ENCODE measurements around the gene PPM1K.
A peak's percentile ranks its signal among the peaks of the same experiment; 100 is the strongest.
"Not testable (repeated sequence)": the region's sequence is repeated elsewhere in the genome, so short reads cannot be mapped to it uniquely, and the experiment has no call there.

The PPM1K gene

DNA sequence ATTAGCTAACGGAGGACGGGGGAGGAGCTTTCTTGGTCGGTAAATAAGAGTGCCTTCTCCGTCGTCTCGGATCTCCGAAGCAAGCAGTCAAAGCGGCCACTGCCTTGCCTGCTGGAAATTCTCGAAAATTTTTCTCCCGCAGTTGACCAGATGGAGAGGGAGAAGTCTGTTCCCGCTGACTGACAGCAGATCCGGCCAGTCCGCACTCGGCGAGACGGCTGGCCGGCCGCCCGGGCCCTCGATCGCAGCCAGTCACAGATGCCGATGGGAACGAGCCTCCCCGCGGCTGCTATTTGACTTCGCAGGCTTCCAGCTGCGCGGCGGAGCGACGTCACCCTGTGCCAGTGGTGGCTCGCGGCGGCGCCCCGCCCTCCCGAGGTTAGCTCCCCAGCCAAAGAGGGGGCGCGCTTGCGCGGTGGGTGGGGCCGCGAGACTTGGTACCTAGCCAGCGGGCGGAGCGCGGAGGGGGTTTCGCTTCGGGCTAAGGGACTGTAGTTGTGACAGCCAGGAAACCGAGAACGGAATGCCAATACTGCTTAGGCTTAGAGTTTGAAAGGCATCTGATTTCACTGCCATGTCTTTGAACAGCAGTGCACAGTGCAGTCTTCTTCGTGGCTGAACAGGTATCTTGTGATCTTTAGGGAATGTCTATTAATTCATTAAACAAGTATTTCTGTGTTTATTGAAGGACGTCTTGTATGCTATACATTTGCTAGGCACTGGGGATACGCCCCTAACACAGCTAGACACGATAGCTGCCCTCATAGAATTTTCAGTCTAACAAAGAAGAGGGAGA lies at the start of gene PPM1K:
Gene PPM1K, minus strand, starts transcription at position 123 of the 796 bp plus-strand sequence. CDS start 5,978 bp downstream, outside the sequence.
- peak; percentile 90 for DNase-seq (ENCODE audit: low read depth)

GRCh38 chr4:88333741-88334405 lies 49.5 kb upstream of the PPM1K start:
- DNase-seq (ENCODE audit: low read depth): no peak

DNA sequence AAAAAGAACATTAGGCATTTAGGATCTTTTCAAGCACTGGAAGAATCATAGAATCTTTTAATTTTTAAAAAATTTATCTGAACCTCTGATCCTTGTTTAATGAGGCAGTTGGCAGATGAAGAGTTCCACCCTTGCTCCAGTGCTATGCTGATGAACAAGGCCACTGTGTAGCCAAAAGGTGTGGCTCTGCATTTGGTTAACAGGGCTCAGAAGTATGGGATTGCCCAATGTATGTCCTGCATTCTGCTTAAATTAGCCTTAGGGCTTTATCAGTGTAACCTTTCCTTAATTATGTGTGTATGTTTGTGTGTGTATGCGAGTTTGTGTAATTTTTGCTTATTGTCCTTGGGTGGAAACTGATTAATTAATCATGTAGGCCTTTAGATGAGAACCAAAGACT lies 43.3 kb upstream of the PPM1K start:
- DNase-seq (ENCODE audit: low read depth): no peak

GRCh38 chr4:88320780-88321373 lies 36.5 kb upstream of the PPM1K start:
- no peak for DNase-seq (ENCODE audit: low read depth)

DNA sequence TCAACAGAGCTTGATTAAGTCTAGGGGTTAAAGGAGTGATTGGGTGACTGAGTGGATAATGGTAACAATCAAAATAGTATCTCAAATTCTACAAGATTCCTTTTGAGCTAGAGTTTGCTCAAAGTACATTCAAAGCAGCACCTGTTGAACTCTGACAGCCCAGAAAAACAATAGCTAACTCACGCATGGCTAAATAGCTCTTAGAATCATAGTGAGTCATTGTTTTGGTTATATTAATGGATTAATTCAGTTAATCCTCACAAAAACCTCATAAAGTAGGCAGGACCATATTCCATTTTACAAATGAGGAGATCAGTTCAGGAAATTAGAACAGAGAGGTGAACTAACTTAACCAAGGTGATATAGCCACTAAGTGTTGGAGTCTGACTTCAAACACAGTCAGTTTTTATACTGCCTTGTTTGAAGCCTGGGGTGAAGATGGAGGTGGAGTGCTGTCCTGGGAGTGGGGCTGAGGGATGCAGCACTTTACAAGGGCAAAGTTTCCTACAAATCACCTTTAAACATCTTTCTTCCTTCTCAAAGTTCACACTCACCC lies 35.9 kb upstream of the PPM1K start:
- DNase-seq (ENCODE audit: low read depth): no peak

DNA sequence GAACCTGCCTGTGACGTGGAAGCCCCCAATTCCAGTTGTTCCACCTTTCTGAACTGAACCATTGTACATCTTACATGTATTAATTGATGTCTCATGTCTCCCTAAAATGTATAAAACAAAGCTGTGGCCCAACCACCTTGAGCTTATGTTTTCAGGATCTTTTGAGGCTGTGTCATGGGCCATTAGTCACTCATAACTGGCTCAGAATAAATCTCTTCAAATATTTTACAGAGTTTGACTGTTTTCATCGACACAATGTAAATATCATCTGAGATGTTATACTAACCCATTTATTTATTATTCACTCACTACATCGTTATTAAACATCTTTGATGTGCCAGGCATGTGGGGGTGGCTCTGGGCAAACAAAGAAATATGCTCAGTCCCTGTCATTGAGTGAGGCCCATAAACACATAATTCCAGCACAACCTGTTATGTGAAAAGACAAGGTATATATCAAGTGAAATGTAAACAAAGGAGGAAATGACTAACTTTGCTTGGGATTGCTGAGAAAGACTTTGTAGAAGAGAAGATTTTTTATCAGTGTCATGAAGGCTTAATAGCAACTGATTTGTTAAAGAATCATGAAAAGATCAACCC lies 34.5 kb upstream of the PPM1K start:
- DNase-seq (ENCODE audit: low read depth): no peak

- DNase-seq (ENCODE audit: low read depth): no peak
Measured at GRCh38 chr4:88315460-88316017, 31.2 kb upstream of the PPM1K start.

DNA sequence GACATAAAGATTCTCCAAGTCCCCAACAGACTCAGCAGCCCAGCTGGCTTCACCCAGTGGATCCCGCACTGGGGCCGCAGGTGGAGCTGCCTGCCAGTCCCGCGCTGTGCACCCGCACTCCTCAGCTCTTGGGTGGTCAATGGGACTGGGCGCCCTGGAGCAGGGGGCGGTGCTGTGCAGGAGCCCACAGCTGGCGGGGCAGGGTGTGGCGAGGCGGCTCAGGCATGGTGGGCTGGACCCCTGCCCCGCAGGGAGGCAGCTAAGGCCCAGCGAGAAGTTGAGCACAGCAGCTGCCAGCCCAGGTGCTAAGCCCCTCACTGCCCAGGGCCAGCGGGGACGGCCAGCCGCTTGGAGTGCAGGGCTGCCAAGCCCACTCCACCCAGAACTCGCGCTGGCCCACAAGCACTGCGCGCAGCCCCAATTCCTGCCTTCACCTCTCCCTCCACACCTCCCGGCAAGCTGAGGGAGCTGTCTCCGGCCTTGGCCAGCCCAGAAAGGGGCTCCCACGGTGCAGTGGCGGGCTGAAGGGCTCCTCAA lies 28.8 kb upstream of the PPM1K start:
- not testable (repeated sequence) for DNase-seq (ENCODE audit: low read depth)

DNA sequence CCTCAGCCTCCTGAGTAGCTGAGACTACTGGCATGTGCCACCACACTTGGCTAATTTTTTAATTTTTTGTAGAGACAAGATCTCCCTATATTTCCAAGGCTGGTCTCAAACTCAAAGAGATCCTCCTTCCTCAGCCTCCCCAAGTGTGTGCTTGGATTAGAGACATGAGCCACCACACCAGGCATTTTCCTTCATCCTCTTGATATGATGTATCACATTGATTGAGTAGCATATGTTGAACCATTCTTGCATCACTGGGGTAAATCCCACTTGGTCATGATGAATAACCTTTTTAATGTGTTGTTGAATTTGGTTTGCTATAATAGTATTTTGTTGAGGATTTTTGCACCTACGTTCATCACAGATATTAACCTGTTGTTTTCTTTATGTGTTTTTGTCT lies 24.2 kb upstream of the PPM1K start:
- DNase-seq (ENCODE audit: low read depth): no peak

- no peak for DNase-seq (ENCODE audit: low read depth)
Measured at GRCh38 chr4:88297725-88298454, 13.5 kb upstream of the PPM1K start.

DNA sequence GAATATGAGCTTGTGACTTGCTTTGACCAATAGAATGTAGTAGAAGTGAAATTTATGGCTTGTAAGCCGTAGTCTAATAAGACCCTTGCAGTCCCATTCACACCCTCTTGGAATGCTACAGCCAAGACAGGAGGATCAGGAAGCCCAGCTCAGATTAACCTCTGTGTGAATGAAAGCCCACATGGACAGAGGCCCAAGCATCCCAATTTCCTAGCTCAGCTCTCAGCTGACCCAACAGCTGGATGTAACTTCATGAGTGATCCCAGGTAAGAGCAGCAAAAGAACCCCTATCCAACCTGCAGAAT lies 12.8 kb upstream of the PPM1K start:
- no peak for DNase-seq (ENCODE audit: low read depth)

GRCh38 chr4:88296413-88297211 lies 12.3 kb upstream of the PPM1K start:
- no peak for DNase-seq (ENCODE audit: low read depth)

DNA sequence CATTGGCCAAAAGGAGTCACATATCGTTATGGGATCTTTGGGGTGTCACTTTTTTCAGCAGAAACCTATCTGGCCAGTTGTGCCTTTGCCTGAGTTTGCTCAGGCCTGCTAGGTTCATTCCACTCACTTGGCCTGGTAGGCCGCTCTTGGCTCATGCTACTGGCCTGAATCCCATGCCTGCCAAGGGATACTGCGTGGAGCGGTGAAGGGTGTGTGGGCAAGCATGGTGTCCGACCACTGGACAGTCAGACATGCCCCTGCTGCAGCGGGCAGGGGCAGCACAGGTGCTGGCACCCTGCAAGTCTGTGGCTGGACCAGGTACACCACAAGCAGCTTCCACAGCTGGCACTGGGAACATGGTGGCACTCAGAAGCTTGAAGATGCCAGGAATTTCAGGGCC lies 11.3 kb upstream of the PPM1K start:
- DNase-seq (ENCODE audit: low read depth): no peak

DNA sequence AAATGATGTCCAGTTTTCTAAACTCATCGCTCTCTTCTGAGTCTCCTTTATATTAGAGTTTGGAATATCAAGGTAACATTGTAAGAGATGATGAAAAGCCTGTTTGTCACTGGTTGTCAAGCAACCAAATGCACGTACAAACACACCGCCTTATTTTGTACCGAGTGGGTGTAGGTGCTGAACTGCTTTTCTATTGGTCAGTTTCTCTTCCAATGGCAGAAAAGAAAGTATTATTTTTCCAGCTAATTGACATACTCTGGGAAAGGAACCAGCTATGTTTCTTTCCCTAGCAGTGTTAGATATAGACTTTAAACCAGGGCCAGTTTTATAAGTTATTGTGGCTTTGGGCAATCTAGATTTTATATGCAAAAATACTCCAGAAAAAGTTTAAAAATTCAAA lies 6.6 kb upstream of the PPM1K start:
- no peak for DNase-seq (ENCODE audit: low read depth)

DNA sequence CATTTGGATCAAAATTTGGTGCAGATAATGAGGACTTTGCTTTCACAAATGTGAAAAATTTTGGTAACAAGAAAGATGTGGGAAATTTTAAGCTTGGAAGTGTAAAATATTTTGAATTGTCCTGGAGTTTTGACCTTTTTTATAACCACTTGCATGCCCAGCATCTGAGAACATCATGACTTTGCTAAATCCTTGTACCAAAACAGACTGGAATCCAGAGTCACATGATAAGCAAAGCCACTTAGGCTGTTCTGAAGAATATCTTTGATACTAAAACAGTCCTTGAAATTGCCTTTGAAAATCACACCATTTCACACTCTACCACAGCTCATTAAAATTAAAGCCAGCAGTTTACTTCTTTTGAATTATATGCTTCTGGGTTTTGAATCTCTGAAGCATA lies 2.5 kb upstream of the PPM1K start:
- peak; percentile 17 for DNase-seq (ENCODE audit: low read depth)

DNA sequence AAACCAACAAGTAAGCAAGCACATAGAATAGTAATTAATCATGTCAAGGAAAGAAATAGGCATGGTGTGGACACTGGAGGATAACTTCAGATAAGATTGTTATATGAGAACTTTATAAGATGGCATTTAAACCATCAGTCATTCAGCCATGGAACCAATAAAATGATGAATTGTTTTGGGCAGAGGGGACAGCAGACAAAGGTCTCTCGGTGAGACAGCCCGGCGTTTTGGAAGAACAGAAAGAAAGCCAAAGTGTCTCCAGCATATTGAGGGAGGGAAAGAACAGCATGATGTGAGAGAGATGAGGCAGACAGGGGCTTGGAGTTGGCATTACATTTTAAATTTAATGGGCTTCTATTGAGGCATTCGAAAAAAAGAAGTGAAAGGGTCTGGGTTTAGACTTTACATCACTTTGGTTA lies 883 bp upstream of the PPM1K start:
- no peak for DNase-seq (ENCODE audit: low read depth)

DNA sequence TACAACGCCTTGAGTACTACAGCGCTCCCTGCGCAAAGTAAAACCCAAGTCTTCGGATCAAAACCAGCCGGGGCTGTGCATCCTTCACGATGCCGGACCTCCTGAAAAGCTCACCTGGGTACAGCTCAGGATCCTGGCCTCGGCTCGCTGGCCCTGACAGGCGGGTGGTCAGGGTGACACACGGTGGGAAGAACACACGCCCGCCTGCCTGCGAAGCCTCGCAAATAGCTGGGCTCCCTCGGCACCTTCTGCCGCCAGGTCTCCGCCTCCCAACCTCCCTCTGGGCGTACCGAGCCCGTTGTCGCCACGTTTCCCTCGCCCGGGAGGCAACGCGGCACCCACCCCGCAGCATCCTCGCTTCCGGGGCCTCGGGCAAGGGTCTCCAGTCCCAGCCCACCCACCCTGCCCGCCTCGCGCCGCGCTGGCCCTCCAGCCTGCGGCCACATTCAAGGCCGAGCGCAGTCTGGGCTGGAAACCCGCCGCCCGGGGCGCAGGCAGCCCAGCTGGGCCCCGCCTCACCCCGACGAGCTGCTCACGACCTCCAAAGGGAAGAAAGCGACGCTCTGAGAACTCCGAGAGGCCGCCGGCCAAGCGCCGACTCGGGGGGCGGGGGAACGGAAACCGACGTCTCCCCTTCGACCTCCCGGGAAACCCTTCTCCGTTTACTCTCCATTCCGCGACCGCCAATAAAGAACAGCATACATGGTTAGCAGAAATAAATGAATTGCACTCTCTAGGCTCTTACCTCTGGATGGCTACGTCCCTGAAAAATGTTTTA lies 511 bp downstream of the PPM1K start:
- no peak for DNase-seq (ENCODE audit: low read depth)

DNA sequence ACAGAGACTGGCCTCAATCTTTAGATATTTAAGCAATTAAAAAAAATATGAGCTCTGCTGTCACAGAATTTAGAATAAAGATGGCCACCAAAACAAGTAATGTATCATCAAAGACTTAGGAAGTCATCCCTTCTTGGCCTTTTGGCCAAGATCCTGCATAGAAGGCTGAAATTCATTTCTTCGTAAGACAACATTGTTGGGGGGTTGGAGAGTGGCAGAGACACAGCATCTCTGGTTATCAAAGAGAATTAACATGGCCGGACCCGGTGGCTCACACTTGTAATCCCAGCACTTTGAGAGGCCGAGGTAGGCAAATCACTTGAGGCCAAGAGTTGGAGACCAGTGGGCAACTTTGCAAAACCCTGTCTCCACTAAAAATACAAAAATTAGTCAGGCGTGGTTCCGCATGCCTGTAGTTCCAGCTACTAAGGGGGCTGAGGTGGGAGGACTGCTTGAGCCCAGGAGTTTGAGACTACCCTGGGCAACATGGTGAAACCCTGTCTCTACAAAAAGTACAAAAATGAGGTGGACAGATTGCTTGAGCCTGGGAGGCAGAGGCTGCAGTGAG lies 4.0 kb downstream of the PPM1K start:
- DNase-seq (ENCODE audit: low read depth): no peak

- DNase-seq (ENCODE audit: low read depth): no peak
Measured at GRCh38 chr4:88277711-88278225, 6.6 kb downstream of the PPM1K start.
